Testis (tissue), 2 donors: ENCODE measurements around the gene AUTS2.

ENCODE experiments used
- POLR2A ChIP-seq: fragments of 450-650 bp; IDR thresholded peaks from one replicate; pipeline ENCODE4 v1.6.1; 2017; ENCODE audit warnings: antibody characterized with exemption, mild to moderate bottlenecking, moderate library complexity
- TF ChIP-seq, protein P1 (sequence below), 3 experiments: fragments of 450-650 bp in 2 of 3; fragments of 200-600 bp in 1 of 3; sonication (generic) in 1 of 3; IDR thresholded peaks; one replicate each; pipeline ENCODE4 v1.5.1; 2016 to 2019; ENCODE audit warnings: antibody characterized with exemption in 3 of 3, mild to moderate bottlenecking in 2 of 3, moderate library complexity in 1 of 3

DNA sequence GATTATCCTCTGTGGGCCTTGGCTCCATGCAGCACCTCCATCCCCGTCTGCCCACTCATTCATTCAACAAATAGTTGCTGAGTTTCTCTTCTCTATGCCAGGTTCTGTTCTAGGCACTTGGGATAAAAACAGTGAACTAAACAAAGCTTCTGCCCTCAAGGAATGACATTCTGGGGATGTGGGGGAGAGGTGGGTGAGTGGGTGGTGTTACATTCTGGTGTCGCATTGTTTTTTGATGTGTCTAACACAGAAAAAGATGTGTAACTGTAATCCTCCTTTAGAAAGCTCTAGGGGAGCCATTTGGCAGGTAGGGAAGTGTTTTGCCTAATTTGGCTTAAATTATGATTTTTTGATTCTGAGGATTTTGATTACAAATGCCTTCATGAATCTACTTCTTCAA is 21.4 kb downstream of the AUTS2 start:
- TF ChIP-seq, protein P1, sequence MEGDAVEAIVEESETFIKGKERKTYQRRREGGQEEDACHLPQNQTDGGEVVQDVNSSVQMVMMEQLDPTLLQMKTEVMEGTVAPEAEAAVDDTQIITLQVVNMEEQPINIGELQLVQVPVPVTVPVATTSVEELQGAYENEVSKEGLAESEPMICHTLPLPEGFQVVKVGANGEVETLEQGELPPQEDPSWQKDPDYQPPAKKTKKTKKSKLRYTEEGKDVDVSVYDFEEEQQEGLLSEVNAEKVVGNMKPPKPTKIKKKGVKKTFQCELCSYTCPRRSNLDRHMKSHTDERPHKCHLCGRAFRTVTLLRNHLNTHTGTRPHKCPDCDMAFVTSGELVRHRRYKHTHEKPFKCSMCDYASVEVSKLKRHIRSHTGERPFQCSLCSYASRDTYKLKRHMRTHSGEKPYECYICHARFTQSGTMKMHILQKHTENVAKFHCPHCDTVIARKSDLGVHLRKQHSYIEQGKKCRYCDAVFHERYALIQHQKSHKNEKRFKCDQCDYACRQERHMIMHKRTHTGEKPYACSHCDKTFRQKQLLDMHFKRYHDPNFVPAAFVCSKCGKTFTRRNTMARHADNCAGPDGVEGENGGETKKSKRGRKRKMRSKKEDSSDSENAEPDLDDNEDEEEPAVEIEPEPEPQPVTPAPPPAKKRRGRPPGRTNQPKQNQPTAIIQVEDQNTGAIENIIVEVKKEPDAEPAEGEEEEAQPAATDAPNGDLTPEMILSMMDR (IDR thresholded peaks at IDR 0.05) = no peak
- no peak for TF ChIP-seq POLR2A
